NCI-H1092 (cell line): Measurements from ENCODE around the gene COL4A2.
A peak's percentile ranks its signal among the peaks of the same experiment; 100 is the strongest.

Experiments
- DNase-seq: peaks from one replicate; lab custom pipeline; 2025; lab: John Stamatoyannopoulos, UW

The COL4A2 gene

DNA sequence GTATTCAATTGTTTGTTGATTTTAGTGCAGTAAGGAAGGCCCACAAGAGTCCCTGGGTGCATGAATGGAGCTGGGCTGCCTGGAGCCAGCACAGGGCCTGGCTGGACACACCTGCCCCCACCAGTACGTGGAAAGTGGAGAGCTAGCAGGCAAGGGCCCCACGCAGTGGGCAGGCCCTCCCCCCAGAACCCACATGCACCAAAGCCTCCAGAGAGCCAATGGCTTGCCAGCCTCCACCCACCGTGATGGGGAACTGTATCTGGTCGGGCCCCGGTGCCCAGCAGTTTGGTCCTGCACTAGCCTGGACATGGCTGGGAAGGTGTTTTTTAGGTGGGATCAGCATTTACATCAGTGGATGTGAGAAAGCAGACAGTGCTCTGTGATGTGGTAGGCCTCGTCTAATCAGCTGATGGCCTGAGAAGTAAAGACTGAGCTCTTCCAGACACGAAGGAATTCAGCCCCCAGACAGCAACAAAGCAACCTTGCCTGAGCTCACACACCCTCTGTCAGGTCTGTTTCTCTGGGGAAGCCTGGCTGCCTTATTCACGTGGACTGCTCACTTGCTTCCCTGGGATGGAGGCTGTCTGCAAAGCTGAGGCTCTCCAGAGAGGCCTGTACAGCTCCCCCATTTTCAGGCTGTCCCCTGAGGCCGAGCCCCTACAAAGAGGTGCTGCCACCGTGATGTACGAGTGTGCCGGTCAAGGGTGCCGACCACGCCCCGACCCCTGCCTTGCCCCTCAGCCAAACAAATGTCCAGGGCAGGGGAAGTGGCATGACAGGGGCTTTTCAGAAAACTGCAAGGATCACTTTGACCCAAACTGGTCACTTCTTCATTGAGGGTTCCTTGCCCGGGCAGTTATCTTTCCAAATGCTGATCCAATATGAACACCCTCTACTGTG, 226.9 kb downstream of the COL4A2 start:
- no peak for DNase-seq

DNA sequence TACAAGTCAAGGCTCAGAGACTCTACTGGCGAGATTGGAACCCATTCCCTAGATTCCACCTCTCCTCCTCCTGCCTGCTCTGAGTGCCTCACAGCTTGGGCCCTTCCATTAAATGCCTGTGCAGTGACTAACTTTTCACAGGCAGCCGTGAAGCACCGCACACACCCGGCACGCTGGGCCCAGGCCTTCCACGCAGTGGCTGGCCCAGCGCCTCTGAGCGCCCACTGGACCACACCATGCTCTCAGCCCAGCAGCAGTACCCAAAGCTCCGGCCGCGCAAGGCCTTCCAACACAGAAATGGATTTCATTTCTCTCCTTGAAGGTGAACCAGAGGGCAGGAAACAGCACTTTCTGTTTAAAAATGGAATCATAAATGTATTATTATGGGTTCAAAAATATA, 228.4 kb downstream of the COL4A2 start:
- no peak for DNase-seq

DNA sequence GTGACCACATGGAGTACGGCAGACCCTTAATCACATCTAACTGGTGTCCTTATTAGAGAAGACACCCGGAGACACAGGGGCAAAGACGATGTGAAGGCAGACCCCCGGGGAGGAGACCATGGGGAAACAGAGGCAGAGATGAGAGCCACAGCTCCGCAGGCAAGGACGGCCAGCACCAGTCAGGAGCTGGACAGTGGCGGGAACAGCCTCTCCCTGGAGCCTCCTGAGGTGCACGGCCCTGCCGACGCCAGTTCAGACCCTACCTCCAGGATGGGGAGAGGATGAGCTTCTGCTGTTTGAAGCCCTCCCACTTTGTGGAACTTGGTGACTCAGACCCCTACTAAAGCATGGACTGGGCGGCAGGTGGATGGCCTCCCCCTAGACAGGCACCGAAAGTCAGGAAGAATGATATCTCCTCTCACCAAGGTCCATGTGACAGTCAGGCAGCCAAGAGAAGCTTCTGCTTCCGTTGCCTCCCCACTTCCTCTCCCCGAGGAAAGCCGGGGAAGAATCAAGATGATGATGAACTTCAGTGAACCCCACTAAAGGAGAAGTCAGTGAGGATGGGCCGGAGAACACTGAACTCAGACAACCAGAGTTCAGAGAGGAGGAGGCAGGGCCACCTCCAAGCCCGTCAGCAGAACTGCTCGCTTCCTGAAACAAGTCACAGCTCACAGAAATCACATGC, 229.1 kb downstream of the COL4A2 start:
- DNase-seq = no peak

DNA sequence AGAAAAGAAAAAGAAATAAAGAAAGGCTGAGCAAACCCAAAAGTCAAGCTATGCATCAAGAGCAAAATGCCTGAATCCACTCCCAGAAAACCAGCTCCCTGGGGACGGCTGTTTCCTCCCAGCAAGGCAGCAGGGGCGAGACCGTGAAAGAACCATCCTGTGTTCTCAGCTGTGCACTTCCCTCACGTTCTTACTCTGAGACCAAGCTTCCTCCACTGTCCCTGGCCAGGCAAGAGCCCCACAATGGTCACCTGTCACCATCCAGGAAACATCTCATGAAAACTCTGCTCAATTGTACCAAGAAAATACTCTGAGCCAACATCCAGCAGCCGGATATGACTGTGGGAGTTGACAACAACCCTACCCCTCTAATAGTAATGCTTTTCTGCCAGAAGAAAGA, 231.5 kb downstream of the COL4A2 start:
- DNase-seq = peak; percentile 14

DNA sequence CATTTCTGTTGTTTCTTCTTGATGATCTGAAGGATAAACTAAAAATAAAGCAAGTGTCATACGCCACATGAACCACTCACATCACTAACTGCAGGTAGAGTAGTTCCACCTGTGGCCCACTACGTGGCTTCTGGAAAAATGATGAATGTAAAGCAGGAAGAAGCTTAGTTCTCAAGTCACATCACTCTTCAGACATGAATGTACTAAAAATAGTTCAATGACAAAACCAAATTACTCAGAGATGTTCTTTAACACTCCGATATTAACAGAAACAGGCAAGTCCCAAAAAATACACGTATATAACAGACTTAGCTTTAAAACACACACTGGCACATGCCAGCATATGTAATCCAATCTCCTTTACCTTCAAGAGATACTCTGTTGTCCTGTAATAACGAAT, 232.8 kb downstream of the COL4A2 start:
- DNase-seq = no peak

DNA sequence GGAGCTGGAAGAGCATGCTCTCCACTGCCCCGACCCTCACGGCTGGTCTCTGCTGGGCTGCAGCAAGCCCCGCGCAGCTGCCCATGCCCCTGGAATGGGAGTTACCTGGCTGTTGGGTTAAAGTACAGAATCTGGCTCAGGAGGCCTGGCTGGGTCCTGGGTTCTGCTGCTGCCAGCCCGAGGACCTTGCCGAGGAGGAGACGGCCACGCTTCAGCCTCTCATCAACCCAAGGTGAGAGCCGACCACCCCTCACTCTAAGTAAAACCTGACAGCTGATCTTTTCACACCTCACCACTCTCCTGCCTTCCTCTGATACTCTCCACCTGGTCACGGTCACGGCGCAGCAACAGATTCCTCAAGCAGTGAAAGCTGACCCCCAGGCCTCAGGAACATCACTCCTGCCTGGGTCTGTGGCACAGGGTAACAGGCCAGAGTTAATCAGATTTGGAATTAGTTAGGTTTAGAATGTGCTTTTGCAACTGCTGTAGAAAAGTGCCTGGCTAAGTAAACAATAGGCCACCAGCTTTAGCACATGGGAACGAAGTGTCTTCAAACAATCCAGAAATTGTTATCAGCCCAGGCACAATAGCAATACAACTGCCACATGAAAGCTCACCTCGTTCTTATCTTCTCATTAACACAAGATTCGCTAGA, 233.9 kb downstream of the COL4A2 start:
- no peak for DNase-seq

DNA sequence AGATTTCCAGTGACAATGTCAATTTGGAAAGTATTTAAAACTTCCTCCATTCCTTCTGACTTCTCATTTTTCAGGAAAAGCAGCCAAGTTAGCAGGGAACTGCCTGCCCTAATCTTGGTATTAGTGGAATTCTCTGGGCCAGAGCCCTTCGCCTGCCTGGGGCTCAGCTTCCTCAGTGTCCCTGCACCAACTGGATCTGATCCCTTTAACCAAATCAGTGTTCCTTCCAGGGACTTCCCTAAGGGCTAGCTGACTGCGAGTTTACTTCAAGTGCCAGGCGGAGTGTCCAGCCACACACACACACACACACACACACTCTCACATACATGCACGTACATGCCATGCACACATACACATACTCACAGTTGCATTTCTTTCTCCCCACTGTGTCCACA, 234.4 kb downstream of the COL4A2 start:
- no peak for DNase-seq

DNA sequence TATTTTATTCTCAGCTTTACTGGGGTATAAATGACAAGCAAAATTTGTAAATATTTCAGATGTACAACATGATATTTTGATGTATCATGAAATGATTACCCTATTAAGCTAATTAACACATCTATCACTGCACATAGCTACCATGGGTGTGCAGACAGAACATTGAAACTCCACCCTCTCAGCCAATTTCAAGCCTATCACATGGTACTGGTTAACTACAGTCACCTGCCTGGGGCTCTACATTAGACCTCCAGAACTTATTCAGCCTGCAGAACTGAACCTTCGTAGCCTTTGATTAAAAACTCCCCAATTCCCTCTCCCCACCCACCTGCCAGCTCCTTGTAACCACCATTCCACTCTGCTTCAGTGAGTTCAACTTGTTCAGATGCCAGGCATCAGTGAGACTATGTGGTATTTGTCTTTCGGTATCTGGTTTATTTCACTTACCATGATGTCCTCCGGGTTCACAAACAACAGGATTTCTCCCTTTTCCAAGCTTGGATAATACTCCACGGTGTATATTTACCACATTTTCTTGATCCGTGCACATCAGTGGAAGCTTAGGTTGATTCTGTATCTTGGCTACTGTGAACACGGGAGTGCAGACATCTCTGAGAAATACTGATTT, 235.2 kb downstream of the COL4A2 start:
- no peak for DNase-seq

DNA sequence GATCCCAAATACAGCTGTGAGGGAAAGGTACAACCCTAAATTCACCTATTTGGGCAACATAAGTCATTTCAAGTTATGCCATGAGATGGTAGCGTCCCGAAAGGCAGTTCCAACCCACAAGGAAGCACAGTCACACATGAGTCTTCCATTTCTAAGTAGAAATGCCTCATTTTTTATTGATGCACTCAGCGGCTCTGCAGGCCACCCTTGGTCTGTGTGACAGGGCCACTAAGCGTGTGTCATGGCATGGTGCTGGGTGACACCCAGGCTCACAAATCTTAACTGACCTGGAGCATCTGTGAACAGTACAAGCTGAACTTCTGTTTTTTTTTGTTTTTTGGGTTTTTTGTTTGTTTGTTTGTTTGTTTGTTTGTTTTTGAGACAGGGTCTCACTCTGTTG, 239.3 kb downstream of the COL4A2 start:
- no peak for DNase-seq

DNA sequence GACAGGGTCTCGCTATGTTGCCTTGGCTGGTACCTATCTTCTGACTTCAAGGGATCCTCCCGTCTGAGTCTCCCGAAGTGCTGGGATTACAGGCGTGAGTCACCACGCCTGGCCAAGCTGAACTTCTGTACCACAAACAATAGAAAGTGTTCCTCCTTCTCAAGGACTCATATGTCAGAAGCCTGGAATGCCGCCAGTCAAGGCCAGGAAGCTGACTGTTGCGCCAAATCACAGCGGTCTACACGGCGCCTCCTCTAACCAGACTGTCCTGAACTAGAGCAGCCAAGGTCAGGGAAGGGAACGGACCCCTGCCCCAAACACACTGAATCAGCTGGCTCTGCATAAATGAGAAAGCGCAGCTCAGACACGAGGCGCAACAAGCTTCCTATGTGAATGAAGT, 239.8 kb downstream of the COL4A2 start:
- DNase-seq = no peak

DNA sequence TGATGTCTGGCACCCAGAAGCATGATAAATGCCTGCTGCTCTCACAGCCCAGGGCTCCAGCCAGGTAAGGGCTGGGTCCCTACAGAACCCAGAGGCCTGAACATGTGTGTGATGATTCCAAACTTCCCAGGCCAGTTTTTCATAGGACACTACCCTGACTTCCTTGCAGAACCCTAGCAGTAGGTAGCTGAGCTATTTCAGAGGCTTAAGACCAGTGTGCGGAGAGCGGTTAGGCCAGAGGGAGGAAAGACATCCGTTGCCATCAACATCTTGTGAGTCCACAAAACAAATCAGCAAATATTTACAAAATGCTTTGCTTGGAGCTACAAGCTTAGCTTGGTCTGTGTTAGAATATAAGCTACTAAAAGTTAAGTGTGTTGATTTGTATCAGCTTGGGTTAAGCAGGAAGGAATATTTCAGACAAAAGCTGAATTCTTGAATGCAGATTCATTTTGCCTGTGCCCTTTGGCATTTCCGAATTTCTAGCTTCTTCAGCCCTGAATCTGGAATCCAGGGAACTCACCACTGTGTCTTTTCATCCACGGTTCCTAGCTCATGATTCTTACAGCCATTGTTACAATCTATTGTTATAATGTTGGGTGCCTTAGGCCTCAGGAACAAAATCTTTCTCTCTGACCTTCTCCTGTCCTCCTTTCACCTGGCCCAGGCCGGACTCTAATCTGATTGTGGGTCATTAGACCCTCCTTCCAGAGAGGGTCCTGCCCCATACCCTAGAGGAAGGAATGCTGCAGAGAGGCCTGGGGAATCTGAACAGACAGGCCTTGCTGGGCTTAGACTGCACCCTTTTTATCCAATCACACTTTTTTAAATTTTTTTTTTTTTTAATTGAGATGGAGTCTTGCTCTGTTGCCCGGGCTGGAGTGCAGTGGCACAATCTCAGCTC, 242.1 kb downstream of the COL4A2 start:
- DNase-seq = no peak

DNA sequence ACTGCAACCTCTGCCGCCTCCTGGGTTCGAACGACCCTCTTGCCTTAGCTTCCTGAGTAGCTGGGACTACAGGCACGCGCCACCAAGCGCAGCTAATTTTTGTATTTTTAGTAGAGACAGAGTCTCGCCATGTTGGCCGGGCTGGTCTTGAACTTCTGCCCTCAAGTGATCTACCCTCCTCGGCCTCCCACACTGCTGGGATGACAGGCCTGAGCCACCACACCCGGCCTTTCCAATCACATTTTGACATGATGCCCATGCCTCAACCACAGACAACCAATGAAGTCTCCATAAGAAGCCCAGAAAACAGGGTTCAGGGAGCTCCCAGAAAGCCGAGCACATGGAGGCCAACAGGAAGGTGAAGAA, 242.7 kb downstream of the COL4A2 start:
- DNase-seq = no peak

DNA sequence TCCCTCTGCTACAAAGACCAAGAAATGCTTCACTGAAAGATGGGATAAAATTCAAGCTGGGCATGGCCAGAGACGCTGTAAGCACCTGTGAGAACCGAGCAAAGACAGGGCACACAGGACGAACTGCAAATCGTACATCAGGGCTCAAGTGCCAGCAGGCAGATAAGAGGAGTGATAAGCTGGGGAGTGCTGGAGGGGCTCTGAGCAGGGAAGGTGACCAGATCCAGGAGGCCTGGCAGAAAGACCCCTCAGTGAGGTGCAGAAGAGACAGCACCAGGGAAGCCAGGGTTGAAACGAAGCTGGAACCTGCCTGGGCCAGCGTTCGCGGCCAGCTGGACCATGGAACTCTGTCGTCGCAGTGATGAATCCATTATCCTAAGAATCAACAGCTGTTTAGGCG, 244.2 kb downstream of the COL4A2 start:
- no peak for DNase-seq

DNA sequence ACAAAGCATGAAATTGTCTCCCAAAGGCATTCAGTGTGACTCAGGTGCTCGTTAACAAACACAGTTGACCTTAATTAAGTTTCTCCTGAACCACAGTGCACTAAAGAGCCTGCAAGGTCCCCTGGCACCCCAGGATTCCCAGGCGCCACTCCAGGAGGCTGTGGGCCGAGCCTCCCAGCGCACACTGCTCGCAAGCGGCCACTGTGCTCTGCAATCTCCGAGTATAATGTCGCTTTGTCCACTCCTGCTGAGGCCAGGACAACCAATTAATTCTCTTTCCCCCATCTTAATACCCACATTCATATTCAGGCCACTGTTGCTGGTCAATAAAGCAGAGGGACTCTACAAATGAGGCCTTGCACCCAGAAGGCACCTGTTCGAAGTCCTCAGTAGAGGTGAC, 245.7 kb downstream of the COL4A2 start:
- no peak for DNase-seq

DNA sequence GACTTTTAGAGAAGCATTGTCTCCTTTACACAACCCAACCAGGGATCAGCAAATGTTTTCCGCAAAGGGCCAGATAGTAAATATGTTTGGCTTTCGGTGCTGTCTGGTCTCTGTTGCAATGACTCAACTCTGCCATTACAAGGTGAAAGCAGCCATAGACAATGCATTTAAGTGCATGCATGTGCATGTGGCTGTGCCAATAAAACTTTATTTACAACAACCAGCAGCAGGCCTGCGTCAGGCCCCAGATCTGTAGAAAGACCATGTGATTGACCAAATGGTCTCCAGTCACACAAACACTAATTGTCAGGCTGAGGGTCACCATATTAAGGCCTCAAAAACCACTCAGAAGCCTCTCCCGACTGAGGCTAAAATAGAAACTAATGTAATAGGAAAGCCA, 246.3 kb downstream of the COL4A2 start:
- no peak for DNase-seq

DNA sequence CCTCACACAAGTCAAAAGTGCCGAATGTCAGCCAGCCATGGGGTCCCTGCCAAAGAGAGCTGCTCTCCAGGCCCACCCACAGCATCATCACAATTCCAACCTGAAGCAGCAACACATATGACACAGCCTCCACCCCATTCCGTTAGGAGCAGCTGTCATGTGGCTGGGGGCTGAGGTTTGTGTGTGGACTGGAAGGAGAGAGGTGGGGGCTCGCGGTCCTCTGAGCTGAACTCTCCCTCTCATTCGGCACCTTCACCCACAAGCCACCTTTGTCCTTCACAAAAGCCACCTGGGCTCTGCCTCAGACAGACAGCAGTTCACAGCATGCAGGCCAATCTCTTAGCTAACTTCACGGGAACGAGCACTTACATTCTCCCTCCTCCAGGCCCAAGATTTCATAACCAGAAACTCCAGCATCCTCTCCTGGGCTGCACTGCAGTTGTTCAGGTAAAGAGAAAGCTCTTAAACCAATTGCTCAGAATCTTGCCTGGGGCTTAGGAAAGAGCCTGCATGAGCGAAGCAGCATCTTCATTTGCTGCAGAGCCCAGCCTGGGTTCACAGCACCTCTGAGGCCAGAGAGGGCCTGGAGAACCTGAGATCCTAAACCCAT, 247.2 kb downstream of the COL4A2 start:
- DNase-seq = no peak

DNA sequence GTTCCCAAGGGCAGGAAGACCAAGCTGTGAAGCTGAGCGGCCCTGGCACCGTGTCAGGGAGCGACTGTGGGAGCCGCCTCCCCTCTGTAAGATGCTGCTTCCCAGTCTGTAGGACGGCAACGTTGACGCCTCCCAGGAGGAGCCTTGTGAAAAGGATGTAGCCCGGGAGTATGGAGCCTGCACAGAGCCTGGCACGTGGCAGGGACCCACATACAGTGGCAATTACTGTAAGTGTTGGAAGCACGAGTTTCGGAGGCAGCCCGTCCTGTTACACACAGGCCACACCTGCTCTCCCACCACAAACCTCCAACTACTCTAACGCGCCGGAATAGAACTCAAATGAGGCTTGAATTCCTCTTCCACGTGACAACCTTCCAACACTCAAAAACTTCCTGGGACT, 247.9 kb downstream of the COL4A2 start:
- DNase-seq = no peak

DNA sequence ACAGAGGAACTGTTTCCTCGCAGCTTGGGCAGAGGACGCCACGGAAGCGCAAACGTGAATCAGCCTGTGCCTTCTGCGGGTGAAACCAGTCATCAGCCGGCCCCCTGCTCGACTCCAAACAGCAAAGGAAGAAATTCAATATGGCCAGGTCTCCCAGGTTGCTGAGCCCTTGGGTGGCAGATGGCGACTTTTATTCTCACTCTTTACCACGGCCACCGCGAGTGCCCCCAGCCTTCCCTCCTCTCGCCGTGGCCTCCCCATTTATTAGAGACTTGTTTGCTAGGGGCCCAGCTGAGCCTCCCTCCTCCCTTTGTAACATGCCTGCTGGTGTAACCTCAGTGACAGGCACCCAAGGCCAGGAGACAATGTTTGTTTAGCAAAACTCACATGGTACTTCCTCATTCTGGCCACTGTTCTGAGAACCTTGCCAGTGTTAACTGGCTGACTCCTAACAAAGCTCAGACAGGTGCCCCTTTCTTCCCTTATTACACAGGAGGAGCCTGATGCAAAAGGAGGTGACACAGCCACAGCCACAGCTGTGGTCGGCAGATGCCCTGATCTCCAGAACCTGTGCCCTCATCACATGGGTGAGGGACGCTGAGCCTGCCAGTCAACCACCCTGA, 248.6 kb downstream of the COL4A2 start:
- DNase-seq = no peak

DNA sequence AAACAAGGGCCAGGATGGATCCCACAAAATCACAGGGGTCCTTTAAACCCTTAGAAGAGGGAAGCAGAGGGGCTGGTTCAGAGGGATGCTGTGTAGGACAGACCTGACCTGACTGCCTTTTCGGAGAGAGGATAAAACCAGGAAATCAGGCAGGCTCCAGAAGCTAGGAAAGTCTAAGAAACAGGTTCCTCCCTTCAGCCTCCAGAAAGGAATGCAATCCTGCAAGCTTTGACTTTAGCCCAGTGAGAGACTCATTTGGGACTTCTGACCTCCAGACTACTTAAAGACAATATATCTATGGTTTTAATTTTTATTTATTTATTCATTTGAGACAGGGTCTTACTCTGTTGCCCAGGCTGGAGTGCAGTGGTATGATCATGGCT, 249.1 kb downstream of the COL4A2 start:
- DNase-seq = no peak

DNA sequence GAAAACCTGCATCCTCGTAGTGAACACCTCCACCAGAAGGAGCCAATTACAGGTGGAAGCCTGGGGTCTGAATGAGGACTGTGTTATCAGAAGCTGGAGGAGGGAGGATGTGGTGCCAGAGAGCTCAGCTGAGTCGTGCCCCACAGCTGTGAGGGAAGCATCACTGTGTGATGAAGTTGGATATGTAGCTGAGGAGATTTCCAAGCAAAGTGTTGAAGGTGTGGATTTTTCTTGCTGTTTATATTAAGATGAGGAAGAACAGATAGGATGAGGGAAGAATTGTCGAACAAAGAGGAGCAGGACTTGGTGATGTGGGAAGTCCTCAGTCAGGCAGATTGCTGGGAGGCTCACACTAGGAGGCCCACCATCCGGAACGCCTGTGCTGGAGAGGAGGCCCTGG, 250.0 kb downstream of the COL4A2 start:
- no peak for DNase-seq
